IMR-90 (cell line): Measurements from ENCODE around the gene STK17A. TPM values are rescaled to one million over a fixed set of nuclear protein-coding genes. Genes with fewer than 3 reads are reported as not detected.
A peak's percentile ranks its signal among the peaks of the same experiment; 100 is the strongest.

Source experiments
- ATAC-seq: fragments of 200-7000 bp; cut with Tn5 transposase; 2 replicates; pipeline ENCODE4 v1.9.1; 2020; ENCODE audit warnings: low read depth, mild to moderate bottlenecking, moderate library complexity
- BruUV-seq: library from RNA; stranded (reverse); fragments of 400-500 nt; replicated peaks from 2 replicates; lab custom pipeline; 2021; lab: Mats Ljungman, UMichigan
- CTCF ChIA-PET: fragments of 300-600 bp; formaldehyde crosslinking; extraction: SDS; loops from one replicate; lab custom pipeline; 2021; ENCODE audit warnings: antibody characterized with exemption; lab: Yijun Ruan, JAX
- POLR2A ChIA-PET: fragments of 300-600 bp; sonication (Branson Sonifier 250); formaldehyde crosslinking; loops from one replicate; lab custom pipeline; 2022; ENCODE audit warnings: antibody characterized with exemption; ENCODE audit not compliant: unreplicated experiment; lab: Charles Lee
- DNase-seq: peaks from one replicate; pipeline ENCODE4 v3.0.0; 2013
- H2AFZ ChIP-seq: replicated peaks from 2 replicates; pipeline ENCODE3; 2013; ENCODE audit warnings: low read length, mild to moderate bottlenecking; ENCODE audit not compliant: poor library complexity
- H2AK5ac ChIP-seq: 2 replicates; pipeline ENCODE4 v1.6.1; 2013; ENCODE audit warnings: low read depth, low read length, inconsistent platforms
- H2AK9ac ChIP-seq: replicated peaks from 2 replicates; pipeline ENCODE3; 2013; ENCODE audit warnings: mild to moderate bottlenecking, low read depth, low read length, moderate library complexity; ENCODE audit not compliant: poor library complexity
- H2BK120ac ChIP-seq: 2 replicates; pipeline ENCODE4 v1.6.1; 2013; ENCODE audit warnings: low read depth, low read length, inconsistent platforms
- H2BK15ac ChIP-seq: 3 replicates; pipeline ENCODE4 v1.6.1; 2013; ENCODE audit warnings: low read depth, low read length, inconsistent platforms
- H2BK20ac ChIP-seq: 2 replicates; pipeline ENCODE4 v1.6.1; 2013; ENCODE audit warnings: low read depth, mild to moderate bottlenecking, inconsistent platforms, low read length, moderate library complexity
- H2BK5ac ChIP-seq: 2 replicates; pipeline ENCODE4 v1.6.1; 2013; ENCODE audit warnings: mild to moderate bottlenecking, low read depth, low read length, inconsistent platforms; ENCODE audit not compliant: poor library complexity, severe bottlenecking
- H3K14ac ChIP-seq: replicated peaks from 2 replicates; pipeline ENCODE4 v1.6.1; 2013; ENCODE audit warnings: low read depth, low read length, inconsistent platforms
- H3K18ac ChIP-seq: 2 replicates; pipeline ENCODE4 v1.6.1; 2013; ENCODE audit warnings: low read depth, low read length, control low read depth
- H3K23ac ChIP-seq: 2 replicates; pipeline ENCODE4 v1.6.1; 2013; ENCODE audit warnings: low read depth, low read length, inconsistent platforms
- H3K27ac ChIP-seq: 2 replicates; pipeline ENCODE4 v1.5.1; 2013; ENCODE audit warnings: mild to moderate bottlenecking, control low read depth, low read length; ENCODE audit not compliant: insufficient read depth
- H3K27me3 ChIP-seq: 2 replicates; pipeline ENCODE4 v1.6.1; 2013; ENCODE audit warnings: low read length; ENCODE audit not compliant: control insufficient read depth, insufficient read depth
- H3K36me3 ChIP-seq: 2 replicates; pipeline ENCODE4 v1.6.1; 2013; ENCODE audit warnings: low read length, mixed read lengths; ENCODE audit not compliant: control insufficient read depth, insufficient read depth
- H3K4ac ChIP-seq: 2 replicates; pipeline ENCODE4 v1.6.1; 2013; ENCODE audit warnings: low read depth, low read length, inconsistent platforms
- H3K4me1 ChIP-seq: 2 replicates; pipeline ENCODE4 v1.6.1; 2013; ENCODE audit warnings: low read length, mixed read lengths; ENCODE audit not compliant: control insufficient read depth, insufficient read depth
- H3K4me2 ChIP-seq: 2 replicates; pipeline ENCODE4 v1.6.1; 2013; ENCODE audit warnings: low read depth, mild to moderate bottlenecking, control low read depth, low read length, moderate library complexity
- H3K4me3 ChIP-seq: 2 replicates; pipeline ENCODE4 v1.5.1; 2013; ENCODE audit warnings: low read depth, mild to moderate bottlenecking, control low read depth, low read length, moderate library complexity; ENCODE audit not compliant: insufficient read depth
- H3K56ac ChIP-seq: 2 replicates; pipeline ENCODE4 v1.6.1; 2013; ENCODE audit warnings: low read length, inconsistent platforms; ENCODE audit not compliant: insufficient read depth; ENCODE audit errors: extremely low read depth
- H3K79me1 ChIP-seq, 2 experiments: 2 replicates each; pipeline ENCODE4 v1.6.1; 2013; ENCODE audit warnings: low read length in 2 of 2, inconsistent platforms in 1 of 2, low read depth in 1 of 2
- H3K9ac ChIP-seq: 2 replicates; pipeline ENCODE4 v1.6.1; 2013; ENCODE audit warnings: low read depth, low read length, control low read depth
- H3K9me1 ChIP-seq: 2 replicates; pipeline ENCODE4 v1.6.1; 2013; ENCODE audit warnings: low read length, inconsistent platforms; ENCODE audit not compliant: insufficient read depth
- H3K9me3 ChIP-seq: 2 replicates; pipeline ENCODE4 v1.6.1; 2013; ENCODE audit warnings: low read length; ENCODE audit not compliant: control insufficient read depth, insufficient read depth
- H4K20me1 ChIP-seq: 2 replicates; pipeline ENCODE4 v1.6.1; 2013; ENCODE audit warnings: low read length, inconsistent platforms; ENCODE audit not compliant: insufficient read depth
- H4K5ac ChIP-seq: 2 replicates; pipeline ENCODE4 v1.6.1; 2013; ENCODE audit warnings: mild to moderate bottlenecking, low read depth, low read length, control low read depth
- H4K8ac ChIP-seq, 2 experiments: 2 replicates each; pipeline ENCODE4 v1.6.1; 2013; ENCODE audit warnings: low read depth in 2 of 2, low read length in 2 of 2, control low read depth in 1 of 2, inconsistent platforms in 1 of 2
- H4K91ac ChIP-seq: 2 replicates; pipeline ENCODE4 v1.6.1; 2013; ENCODE audit warnings: low read depth, low read length, inconsistent platforms; ENCODE audit not compliant: insufficient read depth
- BHLHE40 ChIP-seq: fragments of 150-350 bp; IDR thresholded peaks from 2 replicates; pipeline ENCODE4 v1.6.1; 2016; ENCODE audit warnings: mild to moderate bottlenecking, low read depth, low read length
- CEBPB ChIP-seq: IDR thresholded peaks from 2 replicates; pipeline ENCODE4 v1.6.1; 2012; ENCODE audit warnings: low read depth, low read length, improper control_type of control experiment
- CHD1 ChIP-seq: IDR thresholded peaks from 2 replicates; pipeline ENCODE4 v1.6.1; 2012; ENCODE audit warnings: low read depth, low read length, improper control_type of control experiment
- CTCF ChIP-seq: conservative IDR thresholded peaks from 2 replicates; pipeline ENCODE4 v1.5.1; 2012; ENCODE audit warnings: mild to moderate bottlenecking, low read depth, low read length, improper control_type of control experiment
- ELK1 ChIP-seq: fragments of 150-350 bp; IDR thresholded peaks from 2 replicates; pipeline ENCODE4 v1.6.1; 2016; ENCODE audit warnings: low read depth, mild to moderate bottlenecking, low read length, moderate library complexity, borderline replicate concordance
- FOS ChIP-seq: fragments of 150-350 bp; IDR thresholded peaks from 2 replicates; pipeline ENCODE4 v1.6.1; 2016; ENCODE audit warnings: low read depth, low read length
- MAFK ChIP-seq: IDR thresholded peaks from 2 replicates; pipeline ENCODE4 v1.6.1; 2012; ENCODE audit warnings: low read depth, low read length, improper control_type of control experiment
- MAZ ChIP-seq: IDR thresholded peaks from 2 replicates; pipeline ENCODE4 v1.6.1; 2012; ENCODE audit warnings: low read depth, mild to moderate bottlenecking, low read length, improper control_type of control experiment, moderate library complexity, borderline replicate concordance
- MXI1 ChIP-seq: IDR thresholded peaks from 2 replicates; pipeline ENCODE4 v1.6.1; 2012; ENCODE audit warnings: low read depth, mild to moderate bottlenecking, low read length, moderate library complexity, borderline replicate concordance
- NFE2L2 ChIP-seq: fragments of 150-350 bp; IDR thresholded peaks from 2 replicates; pipeline ENCODE4 v1.6.1; 2016; ENCODE audit warnings: low read depth, mild to moderate bottlenecking, low read length
- RAD21 ChIP-seq: IDR thresholded peaks from 2 replicates; pipeline ENCODE4 v1.6.1; 2012; ENCODE audit warnings: low read length, improper control_type of control experiment
- RFX5 ChIP-seq: IDR thresholded peaks from 2 replicates; pipeline ENCODE4 v1.8.0; 2012; ENCODE audit warnings: low read depth, mild to moderate bottlenecking, low read length, moderate library complexity
- SMC3 ChIP-seq: fragments of 150-350 bp; IDR thresholded peaks from 2 replicates; pipeline ENCODE4 v1.6.1; 2016; ENCODE audit warnings: low read depth, mild to moderate bottlenecking, antibody characterized with exemption, low read length, moderate library complexity
- USF2 ChIP-seq: fragments of 150-350 bp; IDR thresholded peaks from 2 replicates; pipeline ENCODE4 v1.6.1; 2017; ENCODE audit warnings: mild to moderate bottlenecking, antibody characterized with exemption, low read length, low read depth
- WGBS, 2 experiments: methylation state at CpG; one replicate each; pipeline versions ENCODE4 v1.1.5 to v1.1.7; 2013; ENCODE audit warnings: missing lambda C conversion rate in 2 of 2; ENCODE audit not compliant: insufficient read length in 1 of 2; ENCODE audit errors: extremely low coverage in 2 of 2; 5-methylcytosine and 5-hydroxymethylcytosine counted together
- dilution Hi-C: fragments of 300-500 bp; cut with HindIII; formaldehyde crosslinking; loops from one replicate; pipeline ENCODE4 v1.14.3; 2018; ENCODE audit warnings: low sequenced_read_pairs; ENCODE audit not compliant: unreplicated experiment
- in situ Hi-C: fragments of 300-500 bp; cut with MboI; formaldehyde crosslinking; loops from 3 replicates; pipeline ENCODE4 v1.14.3; 2019; ENCODE audit warnings: low sequenced_read_pairs, inconsistent platforms, mixed read lengths
- intact Hi-C: fragments of 100-400 bp; cut with micrococcal nuclease; formaldehyde crosslinking; loops from 2 replicates; pipeline ENCODE4 v1.10.0; 2022
- polyA plus RNA-seq, 3 experiments: library from polyadenylated mRNA; depleted of rRNA; stranded (reverse); fragments of >200 nt; gene quantifications; 2 replicates each; pipeline ENCODE4 v1.2.3, GENCODE V29; 2012; ENCODE audit warnings: low replicate concordance in 1 of 3
- total RNA-seq: library from RNA; depleted of rRNA; stranded (reverse); fragments of >200 nt; gene quantifications from 2 replicates; pipeline ENCODE4 v1.2.3, GENCODE V29; 2012

Gene STK17A
- total and polyA plus RNA-seq, 2 of the 4 experiments (the other 2 are of a cell fraction): 40.5 to 50.5 TPM

- H4K20me1 ChIP-seq: no peaks in the 10 kb centered on the region
- 92% methylated on average over 1 of the region's 4 CpGs; no CpG with 5 or more reads in 1 of the 2 experiments for WGBS, 2 experiments
- dilution Hi-C loops (no loop called here), in situ Hi-C loops (no loop called here), intact Hi-C loops (no loop called here)
- peaks cover 7% of the 10 kb centered on the region for H3K4me1 ChIP-seq
- peak overlapping the region; percentile 3; the same call in 1 of the 2 replicates for H2BK20ac ChIP-seq
- ATAC-seq: no peak
- H3K4me3 ChIP-seq: no peak overlapping the region
- H3K18ac ChIP-seq: peak overlapping the region; percentile 27; the same call in 1 of the 2 replicates
- peak overlapping the region; percentile 59; the same call in 1 of the 2 replicates for H4K5ac ChIP-seq
- peak overlapping the region; percentile 62; the same call in 1 of the 2 replicates for H3K14ac ChIP-seq
- H3K56ac ChIP-seq: no peak overlapping the region
- H3K4me2 ChIP-seq: no peak overlapping the region
- H2BK15ac ChIP-seq: no peak overlapping the region
- H3K23ac ChIP-seq: no peak overlapping the region
- peak overlapping the region; percentile 80; the same call in 1 of the 2 replicates for H2BK120ac ChIP-seq
- peaks cover 2% of the 10 kb centered on the region; the same call in 1 of the 2 replicates for H3K9me1 ChIP-seq
- H3K27me3 ChIP-seq: no peaks in the 10 kb centered on the region
- no peaks in the 10 kb centered on the region for H3K36me3 ChIP-seq
- H3K79me1 ChIP-seq: no peaks in the 10 kb centered on the region
- no peak for DNase-seq
- POLR2A ChIA-PET: interaction anchor here (1.2 kb wide), 1 partner anchor 12 kb away, joined by 5 read pairs; the partner anchor contains the start of gene STK17A
- CTCF ChIA-PET: interaction anchor here (0.6 to 5.0 kb wide), 2 partner anchors 12 to 151 kb away, joined by 4 to 41 read pairs; partner anchors contain the start of gene STK17A
- no peaks in the 10 kb centered on the region for H3K9me3 ChIP-seq
- H3K4ac ChIP-seq: peak overlapping the region; percentile 62; the same call in 1 of the 2 replicates
- H2AK9ac ChIP-seq: no peak overlapping the region
- peak overlapping the region; percentile 83; the same call in 1 of the 2 replicates for H2AK5ac ChIP-seq
- peak overlapping the region; percentile 59 for H2BK5ac ChIP-seq
- H3K27ac ChIP-seq: no peak overlapping the region
- H4K91ac ChIP-seq: peak overlapping the region; percentile 28; the same call in 1 of the 2 replicates
- peak overlapping the region in 1 of 2 experiments; percentile 40; a peak in 1 of 4 replicates for H4K8ac ChIP-seq
- H3K9ac ChIP-seq: no peak overlapping the region
- no TSS peak for BruUV-seq
- no peak overlapping the region for H2AFZ ChIP-seq
- TF ChIP-seq RFX5 (no peak), MXI1 (no peak), RAD21 (no peak), CEBPB (no peak), FOS (no peak), BHLHE40 (no peak), MAFK (no peak), USF2 (no peak), SMC3 (no peak), CTCF (no peak), ELK1 (no peak), MAZ (no peak), CHD1 (no peak), NFE2L2 (no peak)
These were observed 12.1 kb upstream of the STK17A start for GRCh38 chr7:43570688-43571365.
